ENCODE measurements around the gene LGALS3.

LGALS3 gene

GRCh38 chr14:55136241-55136640, 7.2 kb downstream of the LGALS3 start:
- no peak overlapping the region for H2AFZ ChIP-seq
- H3K36me3 ChIP-seq (ENCODE audit: control insufficient read depth, insufficient read depth, low read length), result no peaks in the 10 kb centered on the region
- H3K9ac ChIP-seq, result no peak overlapping the region
- H3K79me2 ChIP-seq, result peaks cover 2% of the 10 kb centered on the region
- no peaks in the 10 kb centered on the region for H3K27me3 ChIP-seq (ENCODE audit: control insufficient read depth, insufficient read depth, low read length)
- H3K9me3 ChIP-seq (ENCODE audit: control insufficient read depth, low read length), result no peaks in the 10 kb centered on the region
- no peaks in the 10 kb centered on the region for H3K4me1 ChIP-seq
- H3K27ac ChIP-seq, result no peak overlapping the region
- TF ChIP-seq, protein P1, sequence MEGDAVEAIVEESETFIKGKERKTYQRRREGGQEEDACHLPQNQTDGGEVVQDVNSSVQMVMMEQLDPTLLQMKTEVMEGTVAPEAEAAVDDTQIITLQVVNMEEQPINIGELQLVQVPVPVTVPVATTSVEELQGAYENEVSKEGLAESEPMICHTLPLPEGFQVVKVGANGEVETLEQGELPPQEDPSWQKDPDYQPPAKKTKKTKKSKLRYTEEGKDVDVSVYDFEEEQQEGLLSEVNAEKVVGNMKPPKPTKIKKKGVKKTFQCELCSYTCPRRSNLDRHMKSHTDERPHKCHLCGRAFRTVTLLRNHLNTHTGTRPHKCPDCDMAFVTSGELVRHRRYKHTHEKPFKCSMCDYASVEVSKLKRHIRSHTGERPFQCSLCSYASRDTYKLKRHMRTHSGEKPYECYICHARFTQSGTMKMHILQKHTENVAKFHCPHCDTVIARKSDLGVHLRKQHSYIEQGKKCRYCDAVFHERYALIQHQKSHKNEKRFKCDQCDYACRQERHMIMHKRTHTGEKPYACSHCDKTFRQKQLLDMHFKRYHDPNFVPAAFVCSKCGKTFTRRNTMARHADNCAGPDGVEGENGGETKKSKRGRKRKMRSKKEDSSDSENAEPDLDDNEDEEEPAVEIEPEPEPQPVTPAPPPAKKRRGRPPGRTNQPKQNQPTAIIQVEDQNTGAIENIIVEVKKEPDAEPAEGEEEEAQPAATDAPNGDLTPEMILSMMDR (IDR thresholded peaks at IDR 0.05), result no peak
- no peak overlapping the region for H3K4me3 ChIP-seq (ENCODE audit: low read depth, low read length)
- H3K4me2 ChIP-seq (ENCODE audit: low read length), result no peak overlapping the region

DNA sequence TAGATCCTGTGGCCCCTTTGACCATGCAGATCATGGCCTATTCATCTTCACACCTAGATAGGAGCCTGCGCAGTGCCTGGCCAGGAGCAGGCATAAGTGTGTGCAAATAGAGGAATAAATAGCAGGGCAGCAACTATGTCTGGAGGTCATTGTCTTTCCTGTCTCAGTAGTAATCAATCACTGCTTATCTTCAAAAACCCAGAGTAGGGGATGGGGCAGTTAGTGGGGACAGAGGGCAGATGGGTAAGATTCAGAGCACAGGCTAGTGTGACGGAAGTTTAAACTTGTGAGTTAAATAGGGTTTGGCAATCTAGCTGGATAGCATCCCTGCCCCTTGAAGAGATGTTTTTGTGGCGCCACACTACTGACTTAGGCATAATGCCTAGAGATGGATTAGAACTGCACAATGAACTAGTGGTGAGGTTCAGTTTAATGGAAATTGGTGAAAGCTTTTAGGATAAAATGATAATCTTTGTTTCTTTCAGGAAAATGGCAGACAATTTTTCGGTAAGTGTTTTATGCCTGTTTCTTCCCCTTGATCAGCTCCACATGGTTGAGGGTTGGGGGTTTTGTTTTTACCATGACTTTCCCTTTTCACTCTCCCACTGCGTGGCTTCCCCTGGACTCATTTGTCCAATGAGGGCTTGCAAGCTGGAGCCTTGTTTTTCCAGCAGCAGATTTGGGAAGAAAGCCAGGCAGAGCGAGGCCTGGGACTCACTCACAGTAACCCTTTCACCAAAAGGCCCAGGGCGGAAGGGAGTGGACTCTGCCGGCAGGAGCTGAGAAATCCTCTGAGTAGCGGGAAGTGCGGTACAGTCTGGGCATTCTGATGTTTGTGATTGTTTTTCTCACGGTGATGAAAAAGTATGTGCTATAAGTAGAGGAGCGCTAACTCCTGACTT, 8.1 kb downstream of the LGALS3 start:
- TF ChIP-seq, protein P1 (IDR thresholded peaks at IDR 0.05), result no peak
- no peaks in the 10 kb centered on the region for H3K36me3 ChIP-seq (ENCODE audit: control insufficient read depth, insufficient read depth, low read length)
- no peak overlapping the region for H2AFZ ChIP-seq
- no peaks in the 10 kb centered on the region for H3K4me1 ChIP-seq
- peak overlapping the region; percentile 21 for H3K27ac ChIP-seq
- no peak overlapping the region for H3K4me2 ChIP-seq (ENCODE audit: low read length)
- H3K9ac ChIP-seq, result no peak overlapping the region
- H3K27me3 ChIP-seq (ENCODE audit: control insufficient read depth, insufficient read depth, low read length), result no peaks in the 10 kb centered on the region
- H3K79me2 ChIP-seq, result peaks cover 2% of the 10 kb centered on the region
- H3K4me3 ChIP-seq (ENCODE audit: low read depth, low read length), result no peak overlapping the region
- H3K9me3 ChIP-seq (ENCODE audit: control insufficient read depth, low read length), result no peaks in the 10 kb centered on the region

GRCh38 chr14:55138091-55138490, 9.0 kb downstream of the LGALS3 start:
- H3K4me1 ChIP-seq, result no peaks in the 10 kb centered on the region
- no peak overlapping the region for H3K4me3 ChIP-seq (ENCODE audit: low read depth, low read length)
- TF ChIP-seq, protein P1 (IDR thresholded peaks at IDR 0.05), result no peak
- H3K9me3 ChIP-seq (ENCODE audit: control insufficient read depth, low read length), result no peaks in the 10 kb centered on the region
- H3K79me2 ChIP-seq, result peaks cover 2% of the 10 kb centered on the region
- H3K4me2 ChIP-seq (ENCODE audit: low read length), result no peak overlapping the region
- H3K36me3 ChIP-seq (ENCODE audit: control insufficient read depth, insufficient read depth, low read length), result no peaks in the 10 kb centered on the region
- H3K9ac ChIP-seq, result no peak overlapping the region
- no peaks in the 10 kb centered on the region for H3K27me3 ChIP-seq (ENCODE audit: control insufficient read depth, insufficient read depth, low read length)
- no peak overlapping the region for H3K27ac ChIP-seq
- no peak overlapping the region for H2AFZ ChIP-seq

- Histone ChIP-seq H3K4me2 (ENCODE audit: low read length) (no peak overlapping the region), H3K9me3 (ENCODE audit: control insufficient read depth, low read length) (no peaks in the 10 kb centered on the region), H2AFZ (no peak overlapping the region), H3K4me1 (no peaks in the 10 kb centered on the region), H3K79me2 (peaks cover 2% of the 10 kb centered on the region), H3K27me3 (ENCODE audit: control insufficient read depth, insufficient read depth, low read length) (no peaks in the 10 kb centered on the region), H3K27ac (no peak overlapping the region), H3K4me3 (ENCODE audit: low read depth, low read length) (no peak overlapping the region), H3K36me3 (ENCODE audit: control insufficient read depth, insufficient read depth, low read length) (no peaks in the 10 kb centered on the region), H3K9ac (no peak overlapping the region)
- TF ChIP-seq, protein P1 (IDR thresholded peaks at IDR 0.05), result no peak
These were observed 10.1 kb downstream of the LGALS3 start for GRCh38 chr14:55139141-55139540.
